ENCODE measurements around the gene GRB7. TPM values are rescaled to one million over a fixed set of nuclear protein-coding genes. Genes with fewer than 3 reads are reported as not detected.

GRB7 gene
- total and polyA plus RNA-seq, 2 of the 4 experiments (the other 2 are of a cell fraction): 0.18 to 0.36 TPM

DNA sequence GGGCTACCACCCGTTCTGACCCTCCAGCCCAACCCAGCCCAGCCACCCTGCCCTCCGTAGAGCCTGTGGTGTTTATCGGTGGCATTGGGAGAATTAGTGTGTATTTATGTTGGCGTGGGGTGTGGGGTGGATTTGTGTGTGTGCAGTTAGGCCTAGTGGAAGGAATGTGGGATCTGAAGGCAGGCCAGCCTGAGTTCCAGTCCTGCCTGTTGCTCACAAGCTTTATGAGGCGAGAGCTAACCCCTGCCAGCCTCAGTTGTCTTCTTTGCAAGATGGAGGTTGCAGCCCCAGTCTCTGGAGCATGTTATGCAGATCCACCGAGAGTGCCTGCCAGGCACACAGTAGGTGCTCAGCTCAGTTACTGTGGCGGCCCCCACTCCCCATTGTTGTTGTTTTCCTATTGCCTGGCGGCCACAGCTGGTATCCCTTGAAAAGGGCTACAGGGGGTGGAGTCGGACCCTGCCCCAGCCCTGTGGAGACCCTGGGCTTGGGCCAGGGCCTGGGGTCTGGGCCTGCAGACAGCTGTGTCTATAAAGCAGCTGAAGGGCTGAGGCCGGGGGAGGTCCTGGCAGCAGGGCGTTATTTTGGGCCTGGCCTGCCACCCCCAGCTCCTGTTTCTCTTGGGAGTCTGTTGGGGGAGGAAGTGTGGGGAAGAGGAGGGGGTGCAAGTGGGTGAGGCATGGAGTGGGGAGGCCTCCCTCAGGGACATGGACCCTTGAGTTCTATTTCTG lies 32.8 kb upstream of the GRB7 start:
- Histone ChIP-seq H2BK120ac (ENCODE audit: low read depth, low read length) (no peak overlapping the region), H4K8ac (ENCODE audit: low read depth in 2 of 2, low read length in 2 of 2) (no peak overlapping the region), H3K23ac (ENCODE audit: low read depth, low read length) (no peak overlapping the region), H3K4me2 (ENCODE audit: low read depth, low read length) (no peak overlapping the region), H3K9me3 (ENCODE audit: control insufficient read depth, insufficient read depth, low read length) (no peaks in the 10 kb centered on the region), H4K20me1 (ENCODE audit: insufficient read depth, low read length) (peaks cover 55% of the 10 kb centered on the region), H3K9me1 (ENCODE audit: insufficient read depth, low read length) (peaks cover 20% of the 10 kb centered on the region), H2BK20ac (ENCODE audit: low read depth, low read length) (no peak overlapping the region), H3K4ac (ENCODE audit: low read depth, low read length) (no peak overlapping the region), H3K18ac (ENCODE audit: low read depth, low read length) (no peak overlapping the region), H2AK9ac (replicated peaks; ENCODE audit: low read depth, low read length, poor library complexity) (no peak overlapping the region), H2AK5ac (ENCODE audit: low read depth, low read length) (no peak overlapping the region), H2BK15ac (ENCODE audit: low read depth, low read length) (no peak overlapping the region), H4K91ac (ENCODE audit: insufficient read depth, low read depth, low read length) (no peak overlapping the region), H2AFZ (replicated peaks; ENCODE audit: low read length, poor library complexity) (no peak overlapping the region), H3K4me1 (ENCODE audit: control insufficient read depth, insufficient read depth, low read length) (peaks cover 19% of the 10 kb centered on the region), H3K14ac (replicated peaks; ENCODE audit: low read depth, low read length) (no peak overlapping the region), H3K36me3 (ENCODE audit: control insufficient read depth, insufficient read depth, low read length) (peaks cover 27% of the 10 kb centered on the region), H3K9ac (ENCODE audit: low read depth, low read length) (no peak overlapping the region), H3K56ac (ENCODE audit: extremely low read depth, insufficient read depth, low read length) (no peak overlapping the region), H2BK5ac (ENCODE audit: low read depth, low read length, poor library complexity, severe bottlenecking) (no peak overlapping the region), H3K27ac (ENCODE audit: insufficient read depth, low read length) (no peak overlapping the region), H3K79me1 (ENCODE audit: low read depth in 1 of 2, low read length in 2 of 2) (peaks cover 0 to 68% of the 10 kb centered on the region in 2 experiments; a peak in 3 of 4 replicates), H3K4me3 (ENCODE audit: insufficient read depth, low read depth, low read length) (no peak overlapping the region), H4K5ac (ENCODE audit: low read depth, low read length) (no peak overlapping the region), H3K27me3 (ENCODE audit: control insufficient read depth, insufficient read depth, low read length) (no peaks in the 10 kb centered on the region)
- no TSS peak for BruUV-seq (replicated peaks)
- intact Hi-C loops (cut with micrococcal nuclease) (no loop called here), in situ Hi-C loops (cut with MboI; ENCODE audit: low sequenced_read_pairs) (no loop called here), dilution Hi-C loops (cut with HindIII; ENCODE audit: low sequenced_read_pairs, unreplicated experiment) (no loop called here)
- DNase-seq (peak; percentile 50), ATAC-seq (ENCODE audit: low read depth) (peak; percentile 16; the same call in 1 of the 2 replicates)
- TF ChIP-seq, protein P1, sequence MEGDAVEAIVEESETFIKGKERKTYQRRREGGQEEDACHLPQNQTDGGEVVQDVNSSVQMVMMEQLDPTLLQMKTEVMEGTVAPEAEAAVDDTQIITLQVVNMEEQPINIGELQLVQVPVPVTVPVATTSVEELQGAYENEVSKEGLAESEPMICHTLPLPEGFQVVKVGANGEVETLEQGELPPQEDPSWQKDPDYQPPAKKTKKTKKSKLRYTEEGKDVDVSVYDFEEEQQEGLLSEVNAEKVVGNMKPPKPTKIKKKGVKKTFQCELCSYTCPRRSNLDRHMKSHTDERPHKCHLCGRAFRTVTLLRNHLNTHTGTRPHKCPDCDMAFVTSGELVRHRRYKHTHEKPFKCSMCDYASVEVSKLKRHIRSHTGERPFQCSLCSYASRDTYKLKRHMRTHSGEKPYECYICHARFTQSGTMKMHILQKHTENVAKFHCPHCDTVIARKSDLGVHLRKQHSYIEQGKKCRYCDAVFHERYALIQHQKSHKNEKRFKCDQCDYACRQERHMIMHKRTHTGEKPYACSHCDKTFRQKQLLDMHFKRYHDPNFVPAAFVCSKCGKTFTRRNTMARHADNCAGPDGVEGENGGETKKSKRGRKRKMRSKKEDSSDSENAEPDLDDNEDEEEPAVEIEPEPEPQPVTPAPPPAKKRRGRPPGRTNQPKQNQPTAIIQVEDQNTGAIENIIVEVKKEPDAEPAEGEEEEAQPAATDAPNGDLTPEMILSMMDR (conservative IDR thresholded peaks at IDR 0.05; ENCODE audit: low read depth, low read length): peak; percentile 58
- TF ChIP-seq, protein P2, sequence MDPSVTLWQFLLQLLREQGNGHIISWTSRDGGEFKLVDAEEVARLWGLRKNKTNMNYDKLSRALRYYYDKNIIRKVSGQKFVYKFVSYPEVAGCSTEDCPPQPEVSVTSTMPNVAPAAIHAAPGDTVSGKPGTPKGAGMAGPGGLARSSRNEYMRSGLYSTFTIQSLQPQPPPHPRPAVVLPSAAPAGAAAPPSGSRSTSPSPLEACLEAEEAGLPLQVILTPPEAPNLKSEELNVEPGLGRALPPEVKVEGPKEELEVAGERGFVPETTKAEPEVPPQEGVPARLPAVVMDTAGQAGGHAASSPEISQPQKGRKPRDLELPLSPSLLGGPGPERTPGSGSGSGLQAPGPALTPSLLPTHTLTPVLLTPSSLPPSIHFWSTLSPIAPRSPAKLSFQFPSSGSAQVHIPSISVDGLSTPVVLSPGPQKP (IDR thresholded peaks at IDR 0.05; ENCODE audit: borderline replicate concordance, low read depth, low read length): no peak
- WGBS, 2 experiments (ENCODE audit: extremely low coverage in 2 of 2, insufficient read length in 1 of 2): 100% methylated on average over 1 of the region's 11 CpGs; no CpG with 5 or more reads in 1 of the 2 experiments
- CTCF ChIA-PET: interaction anchor here (0.6 to 1.1 kb wide), 2 partner anchors 17 to 76 kb away, joined by 3 to 5 read pairs; partner anchors contain the start of gene PGAP3
- POLR2A ChIA-PET (ENCODE audit: unreplicated experiment): no interaction called here

Measured in IMR-90 (cell line).